Mesenchymal stem cell (in vitro differentiated cells and primary cell): ENCODE results near the gene UBTD2.
A peak's percentile ranks its signal among the peaks of the same experiment; 100 is the strongest.

ENCODE experiments used
- DNase-seq: peaks from one replicate; pipeline ENCODE4 v3.0.0-alpha.2; 2013
- H2AFZ ChIP-seq: one replicate; pipeline ENCODE4 v1.6.1; 2013; ENCODE audit warnings: low read depth, mild to moderate bottlenecking, control low read depth, inconsistent platforms, low read length, moderate library complexity
- H2AK5ac ChIP-seq: 2 replicates; pipeline ENCODE4 v1.6.1; 2013; ENCODE audit warnings: low read length, moderate library complexity, mild to moderate bottlenecking, inconsistent platforms; ENCODE audit not compliant: severe bottlenecking
- H2BK120ac ChIP-seq: one replicate; pipeline ENCODE4 v1.6.1; 2013; ENCODE audit warnings: low read depth, mild to moderate bottlenecking, inconsistent platforms, low read length, moderate library complexity
- H2BK12ac ChIP-seq, 2 experiments: one replicate each; pipeline ENCODE4 v1.6.1; 2013; ENCODE audit warnings: inconsistent platforms in 2 of 2, low read length in 2 of 2, mild to moderate bottlenecking in 2 of 2, moderate library complexity in 2 of 2, control low read depth in 1 of 2
- H2BK15ac ChIP-seq: one replicate; pipeline ENCODE4 v1.6.1; 2013; ENCODE audit warnings: mild to moderate bottlenecking, low read depth, inconsistent platforms; ENCODE audit not compliant: poor library complexity, severe bottlenecking
- H2BK5ac ChIP-seq: 2 replicates; pipeline ENCODE4 v1.6.1; 2013; ENCODE audit warnings: low read depth, mild to moderate bottlenecking, low read length, control low read depth, inconsistent platforms; ENCODE audit not compliant: poor library complexity, severe bottlenecking
- H3K14ac ChIP-seq, 2 experiments: one replicate each; pipeline ENCODE4 v1.6.1; 2013; ENCODE audit warnings: inconsistent platforms in 2 of 2, low read length in 2 of 2, control low read depth in 1 of 2, mild to moderate bottlenecking in 1 of 2, moderate library complexity in 1 of 2
- H3K18ac ChIP-seq, 2 experiments: one replicate each; pipeline ENCODE4 v1.6.1; 2013; ENCODE audit warnings: inconsistent platforms in 2 of 2, low read length in 2 of 2, control low read depth in 1 of 2, low read depth in 1 of 2, mild to moderate bottlenecking in 1 of 2
- H3K23ac ChIP-seq, 2 experiments: one replicate each; pipeline ENCODE4 v1.6.1; 2013; ENCODE audit warnings: inconsistent platforms in 2 of 2, low read length in 2 of 2, mild to moderate bottlenecking in 2 of 2, moderate library complexity in 2 of 2, control low read depth in 1 of 2
- H3K27ac ChIP-seq: 2 replicates; pipeline ENCODE4 v1.5.1; 2013; ENCODE audit warnings: mild to moderate bottlenecking, moderate library complexity, low read length, control low read depth, inconsistent platforms; ENCODE audit not compliant: poor library complexity, severe bottlenecking
- H3K27me3 ChIP-seq, 2 experiments: 2 replicates each; pipeline versions ENCODE4 v1.6.1 to v1.7.0; 2013; ENCODE audit warnings: low read length in 2 of 2, mild to moderate bottlenecking in 2 of 2, moderate library complexity in 2 of 2, control low read depth in 1 of 2, inconsistent platforms in 1 of 2; ENCODE audit not compliant: control insufficient read depth in 1 of 2, insufficient read depth in 1 of 2
- H3K36me3 ChIP-seq, 2 experiments: 2 replicates each; pipeline versions ENCODE4 v1.6.1 to v1.7.0; 2013; ENCODE audit warnings: low read length in 2 of 2, control low read depth in 1 of 2, inconsistent platforms in 1 of 2, low read depth in 1 of 2, mild to moderate bottlenecking in 1 of 2; ENCODE audit not compliant: insufficient read depth in 2 of 2, control insufficient read depth in 1 of 2
- H3K4ac ChIP-seq, 2 experiments: one replicate each; pipeline ENCODE4 v1.6.1; 2013; ENCODE audit warnings: inconsistent platforms in 2 of 2, low read length in 2 of 2, mild to moderate bottlenecking in 2 of 2, moderate library complexity in 2 of 2, control low read depth in 1 of 2, low read depth in 1 of 2
- H3K4me1 ChIP-seq: 2 replicates; pipeline ENCODE4 v1.6.1; 2013; ENCODE audit warnings: low read depth, low read length, control low read depth; ENCODE audit not compliant: control insufficient read depth, insufficient read depth
- H3K4me2 ChIP-seq: 2 replicates; pipeline ENCODE4 v1.6.1; 2013; ENCODE audit warnings: low read length, mild to moderate bottlenecking, inconsistent platforms; ENCODE audit not compliant: poor library complexity, severe bottlenecking
- H3K4me3 ChIP-seq, 2 experiments: 2 replicates each; pipeline versions ENCODE4 v1.5.1 to v1.7.0; 2013; ENCODE audit warnings: low read length in 2 of 2, mild to moderate bottlenecking in 2 of 2, control low read depth in 1 of 2, low read depth in 1 of 2; ENCODE audit not compliant: insufficient read depth in 1 of 2
- H3K79me1 ChIP-seq: replicated peaks from 2 replicates; pipeline ENCODE4 v1.6.1; 2013; ENCODE audit warnings: mild to moderate bottlenecking, control low read depth, low read length, inconsistent platforms; ENCODE audit not compliant: poor library complexity, severe bottlenecking
- H3K9ac ChIP-seq: 2 replicates; pipeline ENCODE4 v1.7.0; 2013; ENCODE audit warnings: mild to moderate bottlenecking, low read length, moderate library complexity
- H3K9me3 ChIP-seq: 2 replicates; pipeline ENCODE4 v1.7.0; 2013; ENCODE audit warnings: mild to moderate bottlenecking, low read length; ENCODE audit not compliant: control insufficient read depth
- H4K8ac ChIP-seq: one replicate; pipeline ENCODE4 v1.6.1; 2013; ENCODE audit warnings: inconsistent platforms, mild to moderate bottlenecking, low read length, moderate library complexity
- H4K91ac ChIP-seq: one replicate; pipeline ENCODE4 v1.6.1; 2013; ENCODE audit warnings: mild to moderate bottlenecking, low read length, inconsistent platforms
- WGBS: methylation state at CpG from one replicate; pipeline ENCODE4 v1.1.7; 2013; ENCODE audit warnings: mixed read lengths; 5-methylcytosine and 5-hydroxymethylcytosine counted together

Gene UBTD2

GRCh38 chr5:172283862-172284610 is 472 bp upstream of the UBTD2 start:
- no peaks in the 10 kb centered on the region for H3K27me3 ChIP-seq
- H4K8ac ChIP-seq, result peak overlapping the region; percentile 89
- H3K79me1 ChIP-seq, result peaks cover 2% of the 10 kb centered on the region
- peak overlapping the region in 1 of 2 experiments; percentile 54 for H2BK12ac ChIP-seq
- under 1% methylated on average over 69 of the region's 79 CpGs for WGBS
- peak overlapping the region; percentile 93 for H2BK15ac ChIP-seq
- peak overlapping the region; percentile 94 for H3K4me2 ChIP-seq
- peak overlapping the region; percentile 90 to 96 for H3K4me3 ChIP-seq
- peak overlapping the region; percentile 89 for H2BK120ac ChIP-seq
- H3K9me3 ChIP-seq, result no peaks in the 10 kb centered on the region
- peak overlapping the region; percentile 36 to 93 for H3K14ac ChIP-seq
- peak overlapping the region; percentile 84 for H3K27ac ChIP-seq
- no peak overlapping the region for H2AK5ac ChIP-seq
- peak overlapping the region; percentile 93 for H4K91ac ChIP-seq
- peak overlapping the region; percentile 95 for H3K9ac ChIP-seq
- H3K4ac ChIP-seq, result peak overlapping the region; percentile 88 to 95
- no peaks in the 10 kb centered on the region for H3K36me3 ChIP-seq
- H3K23ac ChIP-seq, result peak overlapping the region in 1 of 2 experiments; percentile 72
- peak overlapping the region; percentile 94 to 98 for H3K18ac ChIP-seq
- peak; percentile 82 for DNase-seq
- H3K4me1 ChIP-seq, result peaks cover 2% of the 10 kb centered on the region
- H2AFZ ChIP-seq, result peak overlapping the region; percentile 86
- peak overlapping the region; percentile 86 for H2BK5ac ChIP-seq

DNA sequence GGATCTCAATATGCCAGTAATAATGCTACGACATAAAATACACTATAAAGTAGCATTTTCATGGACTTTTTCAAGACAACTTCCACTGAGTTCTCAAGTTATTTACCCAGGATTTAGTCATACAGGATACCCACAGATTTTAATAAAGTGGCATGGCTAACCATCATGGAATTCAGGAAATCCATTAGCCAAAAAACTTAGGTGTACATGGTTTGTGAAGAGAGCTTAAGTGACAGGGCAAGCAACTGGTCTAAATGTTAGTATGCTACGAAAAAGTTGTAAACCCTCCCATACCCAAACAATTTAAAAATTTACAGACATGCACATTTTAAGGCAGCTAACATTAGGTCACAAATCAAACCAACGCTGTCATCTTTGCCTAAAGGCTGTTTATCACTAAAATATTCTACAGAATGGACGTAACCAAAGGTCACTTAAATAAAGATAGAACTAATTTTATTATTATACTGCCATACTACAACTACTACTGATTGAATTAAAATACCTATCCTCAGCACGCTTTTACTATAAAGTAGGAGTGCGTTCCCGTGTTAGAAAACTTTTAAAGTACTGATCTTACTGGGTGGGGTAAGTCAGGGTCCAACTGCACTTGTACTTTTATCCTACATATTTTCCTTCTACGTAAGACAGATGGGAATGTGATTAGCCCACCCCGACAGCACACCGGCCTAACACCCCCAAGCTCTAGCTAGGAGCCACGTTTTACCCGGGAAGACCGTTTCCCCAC is 1.1 kb downstream of the UBTD2 start:
- H3K4me1 ChIP-seq, result peaks cover 2% of the 10 kb centered on the region
- WGBS, result 3% methylated on average over 8 of the region's 13 CpGs
- H2BK120ac ChIP-seq, result no peak overlapping the region
- peak overlapping the region; percentile 90 to 96 for H3K4me3 ChIP-seq
- H4K91ac ChIP-seq, result no peak overlapping the region
- H3K36me3 ChIP-seq, result no peaks in the 10 kb centered on the region
- H3K4me2 ChIP-seq, result peak overlapping the region; percentile 83
- no peak overlapping the region for H2BK5ac ChIP-seq
- no peak overlapping the region for H2AK5ac ChIP-seq
- no peak overlapping the region for H2AFZ ChIP-seq
- peaks cover 2% of the 10 kb centered on the region for H3K79me1 ChIP-seq
- no peak overlapping the region for H3K14ac ChIP-seq
- H3K23ac ChIP-seq, result no peak overlapping the region
- H3K18ac ChIP-seq, result no peak overlapping the region
- H3K27me3 ChIP-seq, result no peaks in the 10 kb centered on the region
- DNase-seq, result no peak
- H3K4ac ChIP-seq, result no peak overlapping the region
- H3K9ac ChIP-seq, result peak overlapping the region; percentile 92
- no peaks in the 10 kb centered on the region for H3K9me3 ChIP-seq
- peak overlapping the region; percentile 82 for H3K27ac ChIP-seq
- no peak overlapping the region for H2BK12ac ChIP-seq
- no peak overlapping the region for H2BK15ac ChIP-seq
- H4K8ac ChIP-seq, result no peak overlapping the region

DNA sequence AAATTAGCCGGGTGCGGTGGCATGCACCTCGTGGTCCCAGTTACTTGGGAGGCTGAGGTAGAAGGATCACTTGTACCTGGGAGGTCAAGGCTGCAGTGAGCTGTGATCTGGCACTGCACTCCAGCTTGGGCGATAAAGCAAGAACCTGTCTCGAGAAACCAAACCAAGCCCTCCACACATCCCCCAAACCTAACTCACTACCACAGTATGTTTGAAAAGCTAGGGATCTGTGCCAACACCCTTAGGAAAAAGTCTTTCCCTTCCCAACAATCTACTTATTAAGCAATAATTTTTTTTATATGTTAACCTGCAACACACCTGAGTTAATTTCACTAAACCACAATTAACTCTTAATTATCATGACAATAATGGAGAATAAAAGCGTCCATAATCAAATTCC is 2.2 kb downstream of the UBTD2 start:
- H3K18ac ChIP-seq, result no peak overlapping the region
- H2BK120ac ChIP-seq, result no peak overlapping the region
- H3K4me1 ChIP-seq, result peaks cover 2% of the 10 kb centered on the region
- no peak overlapping the region for H2AFZ ChIP-seq
- peak overlapping the region in 1 of 2 experiments; percentile 90 for H3K4me3 ChIP-seq
- peaks cover 4% of the 10 kb centered on the region for H3K79me1 ChIP-seq
- no peak overlapping the region for H2BK15ac ChIP-seq
- DNase-seq, result no peak
- H3K9me3 ChIP-seq, result no peaks in the 10 kb centered on the region
- no peak overlapping the region for H2BK12ac ChIP-seq
- H4K8ac ChIP-seq, result no peak overlapping the region
- peak overlapping the region in 1 of 2 experiments; percentile 57 for H3K14ac ChIP-seq
- WGBS, result 92% methylated on average over 6 of the region's 6 CpGs
- no peaks in the 10 kb centered on the region for H3K27me3 ChIP-seq
- no peak overlapping the region for H3K4ac ChIP-seq
- H2AK5ac ChIP-seq, result no peak overlapping the region
- H3K27ac ChIP-seq, result no peak overlapping the region
- no peak overlapping the region for H2BK5ac ChIP-seq
- no peak overlapping the region for H3K23ac ChIP-seq
- peak overlapping the region; percentile 92 for H3K9ac ChIP-seq
- no peaks in the 10 kb centered on the region for H3K36me3 ChIP-seq
- H4K91ac ChIP-seq, result no peak overlapping the region
- peak overlapping the region; percentile 56 for H3K4me2 ChIP-seq

GRCh38 chr5:172280929-172281328 is 2.6 kb downstream of the UBTD2 start:
- H3K9me3 ChIP-seq, result no peaks in the 10 kb centered on the region
- no peak overlapping the region for H3K23ac ChIP-seq
- H2BK12ac ChIP-seq, result no peak overlapping the region
- H3K27me3 ChIP-seq, result no peaks in the 10 kb centered on the region
- H3K9ac ChIP-seq, result peak overlapping the region; percentile 92
- H3K18ac ChIP-seq, result no peak overlapping the region
- H4K8ac ChIP-seq, result no peak overlapping the region
- H3K4ac ChIP-seq, result no peak overlapping the region
- DNase-seq, result peak; percentile 53
- no peak overlapping the region for H4K91ac ChIP-seq
- 84% methylated on average over 2 of the region's 4 CpGs for WGBS
- H3K79me1 ChIP-seq, result peaks cover 4% of the 10 kb centered on the region
- no peak overlapping the region for H3K27ac ChIP-seq
- no peaks in the 10 kb centered on the region for H3K36me3 ChIP-seq
- no peak overlapping the region for H2BK15ac ChIP-seq
- H3K4me2 ChIP-seq, result peak overlapping the region; percentile 56
- peak overlapping the region in 1 of 2 experiments; percentile 90 for H3K4me3 ChIP-seq
- no peak overlapping the region for H2AFZ ChIP-seq
- no peak overlapping the region for H2AK5ac ChIP-seq
- no peak overlapping the region for H2BK5ac ChIP-seq
- H3K14ac ChIP-seq, result peak overlapping the region in 1 of 2 experiments; percentile 57
- peaks cover 2% of the 10 kb centered on the region for H3K4me1 ChIP-seq
- H2BK120ac ChIP-seq, result no peak overlapping the region
